ES-I3 (cell line): Measurements from ENCODE around the gene CTNNBL1.

ENCODE experiments used
- H3K36me3 ChIP-seq: 2 replicates; pipeline ENCODE4 v1.6.1; 2013; ENCODE audit warnings: mild to moderate bottlenecking, low read length, control low read depth, moderate library complexity; ENCODE audit not compliant: insufficient read depth
- H3K4me1 ChIP-seq: 2 replicates; pipeline ENCODE4 v1.6.1; 2013; ENCODE audit warnings: mild to moderate bottlenecking, control low read depth, low read length; ENCODE audit not compliant: insufficient read depth
- H3K9ac ChIP-seq: 2 replicates; pipeline ENCODE4 v1.6.1; 2013; ENCODE audit warnings: low read depth, mild to moderate bottlenecking, low read length, moderate library complexity
- H3K9me3 ChIP-seq: 2 replicates; pipeline ENCODE4 v1.6.1; 2013; ENCODE audit warnings: mild to moderate bottlenecking, low read length, moderate library complexity; ENCODE audit not compliant: control insufficient read depth, insufficient read depth

CTNNBL1 gene

GRCh38 chr20:37804584-37805566 is 111.0 kb downstream of the CTNNBL1 start:
- no peaks in the 10 kb centered on the region for H3K36me3 ChIP-seq
- peaks cover 10% of the 10 kb centered on the region; the same call in 1 of the 2 replicates for H3K4me1 ChIP-seq
- H3K9ac ChIP-seq = no peak overlapping the region
- no peaks in the 10 kb centered on the region for H3K9me3 ChIP-seq

- Histone ChIP-seq H3K4me1 (peaks cover 10% of the 10 kb centered on the region; the same call in 1 of the 2 replicates), H3K36me3 (no peaks in the 10 kb centered on the region), H3K9ac (no peak overlapping the region), H3K9me3 (no peaks in the 10 kb centered on the region)
Measured at GRCh38 chr20:37807471-37808232, 113.8 kb downstream of the CTNNBL1 start.

- Histone ChIP-seq H3K9me3 (no peaks in the 10 kb centered on the region), H3K36me3 (no peaks in the 10 kb centered on the region), H3K9ac (no peak overlapping the region), H3K4me1 (peaks cover 10% of the 10 kb centered on the region; the same call in 1 of the 2 replicates)
Measured at GRCh38 chr20:37808233-37809070, 114.6 kb downstream of the CTNNBL1 start.

- Histone ChIP-seq H3K9me3 (no peaks in the 10 kb centered on the region), H3K9ac (no peak overlapping the region), H3K4me1 (peaks cover 10% of the 10 kb centered on the region; the same call in 1 of the 2 replicates), H3K36me3 (no peaks in the 10 kb centered on the region)
Measured at GRCh38 chr20:37810027-37810426, 116.2 kb downstream of the CTNNBL1 start.

GRCh38 chr20:37816003-37816402 is 122.2 kb downstream of the CTNNBL1 start:
- Histone ChIP-seq H3K36me3 (no peaks in the 10 kb centered on the region; the same call in 1 of the 2 replicates), H3K9me3 (no peaks in the 10 kb centered on the region), H3K9ac (no peak overlapping the region), H3K4me1 (peaks cover 25% of the 10 kb centered on the region)

- peaks cover 25% of the 10 kb centered on the region for H3K4me1 ChIP-seq
- no peaks in the 10 kb centered on the region; the same call in 1 of the 2 replicates for H3K36me3 ChIP-seq
- no peaks in the 10 kb centered on the region for H3K9me3 ChIP-seq
- no peak overlapping the region for H3K9ac ChIP-seq
Measured at GRCh38 chr20:37816726-37817125, 122.9 kb downstream of the CTNNBL1 start.

GRCh38 chr20:37821696-37822095 is 127.9 kb downstream of the CTNNBL1 start:
- Histone ChIP-seq H3K9me3 (no peaks in the 10 kb centered on the region), H3K4me1 (peaks cover 29% of the 10 kb centered on the region), H3K9ac (no peak overlapping the region), H3K36me3 (no peaks in the 10 kb centered on the region; the same call in none of the 2 replicates)

GRCh38 chr20:37822141-37822601 is 128.3 kb downstream of the CTNNBL1 start:
- H3K9me3 ChIP-seq = no peaks in the 10 kb centered on the region
- H3K36me3 ChIP-seq = no peaks in the 10 kb centered on the region; the same call in 1 of the 2 replicates
- peaks cover 25% of the 10 kb centered on the region for H3K4me1 ChIP-seq
- no peak overlapping the region for H3K9ac ChIP-seq

GRCh38 chr20:37823296-37823980 is 129.6 kb downstream of the CTNNBL1 start:
- Histone ChIP-seq H3K9me3 (no peaks in the 10 kb centered on the region), H3K4me1 (peaks cover 19% of the 10 kb centered on the region; the same call in 1 of the 2 replicates), H3K36me3 (no peaks in the 10 kb centered on the region; the same call in 1 of the 2 replicates), H3K9ac (no peak overlapping the region)

GRCh38 chr20:37827605-37828004 is 133.8 kb downstream of the CTNNBL1 start:
- Histone ChIP-seq H3K4me1 (peaks cover 14% of the 10 kb centered on the region; the same call in 1 of the 2 replicates), H3K9ac (no peak overlapping the region), H3K36me3 (no peaks in the 10 kb centered on the region; the same call in 1 of the 2 replicates), H3K9me3 (no peaks in the 10 kb centered on the region)

- H3K9ac ChIP-seq = no peak overlapping the region
- H3K36me3 ChIP-seq = no peaks in the 10 kb centered on the region; the same call in 1 of the 2 replicates
- peaks cover 6% of the 10 kb centered on the region; the same call in 1 of the 2 replicates for H3K4me1 ChIP-seq
- H3K9me3 ChIP-seq = no peaks in the 10 kb centered on the region
Measured at GRCh38 chr20:37828684-37829083, 134.9 kb downstream of the CTNNBL1 start.

- no peaks in the 10 kb centered on the region for H3K9me3 ChIP-seq
- H3K9ac ChIP-seq = no peak overlapping the region
- H3K4me1 ChIP-seq = peaks cover 2% of the 10 kb centered on the region; the same call in 1 of the 2 replicates
- H3K36me3 ChIP-seq = no peaks in the 10 kb centered on the region; the same call in 1 of the 2 replicates
Measured at GRCh38 chr20:37829128-37829527, 135.3 kb downstream of the CTNNBL1 start.
